Middle frontal gyrus (tissue), 1 donor: ENCODE results near the gene RHBDF2.

Experiments used
- DNase-seq: peaks from one replicate; pipeline ENCODE4 v3.0.0-alpha.2; 2015; ENCODE audit warnings: low spot score; ENCODE audit errors: extremely low spot score

Gene RHBDF2

DNA sequence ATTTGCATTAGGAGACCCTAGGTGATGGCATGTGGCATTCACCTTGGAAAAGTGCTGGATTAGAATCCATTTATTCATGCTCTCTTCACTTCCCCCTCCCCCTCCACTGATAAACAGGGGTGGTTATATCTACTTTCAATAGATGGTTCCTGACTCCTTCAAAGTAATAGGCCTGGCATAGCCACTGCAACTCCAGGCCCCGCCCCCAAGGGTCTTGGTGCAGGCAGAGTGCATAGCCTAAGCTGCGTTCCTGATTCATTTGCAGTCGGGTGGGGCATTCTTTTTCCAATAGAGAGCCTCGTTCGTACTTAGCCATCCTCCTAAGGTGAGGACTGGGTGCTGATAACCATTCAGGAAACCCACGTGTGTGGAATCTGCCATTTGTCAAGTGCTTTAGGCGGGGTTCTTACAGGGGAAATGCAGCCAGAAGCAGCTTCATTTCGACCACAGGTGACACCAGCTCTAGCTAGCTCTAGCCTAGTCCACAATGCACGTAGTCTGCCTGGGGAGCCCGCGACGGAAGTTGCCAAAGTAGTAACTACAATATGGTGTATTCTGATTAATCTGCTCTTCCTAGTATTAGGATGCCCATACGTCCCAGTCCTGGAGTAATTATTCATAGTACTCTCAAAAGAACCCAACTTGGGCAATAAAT, 59.4 kb downstream of the RHBDF2 start:
- DNase-seq, result no peak

DNA sequence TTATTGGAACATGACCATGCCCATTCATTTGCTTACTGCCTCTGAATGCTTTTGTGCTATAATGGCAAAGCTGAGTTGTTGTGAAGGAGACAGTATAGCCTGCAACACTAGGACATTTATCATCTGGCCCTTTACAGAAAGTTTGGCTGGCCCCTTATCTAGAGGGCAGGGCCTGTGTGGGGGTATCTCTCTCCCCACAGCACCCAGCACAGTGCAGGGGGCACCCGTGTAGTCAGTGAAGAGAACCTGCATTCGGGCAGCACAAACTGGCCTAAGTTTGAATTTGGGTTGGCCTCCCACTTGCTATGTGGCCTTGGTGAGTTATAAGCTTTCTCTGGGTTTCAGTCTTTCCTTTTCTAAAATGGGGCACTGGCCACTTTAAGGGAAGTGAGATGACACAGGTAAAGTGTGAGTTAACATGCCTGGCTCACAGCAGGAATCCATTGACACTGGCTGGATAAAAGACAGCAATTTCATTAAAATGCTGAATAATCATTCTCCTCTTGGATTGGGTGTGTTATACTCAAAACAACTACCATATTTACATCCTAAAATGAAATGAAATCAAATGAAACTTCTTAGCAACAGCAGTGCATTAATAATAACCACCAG, 60.4 kb downstream of the RHBDF2 start:
- DNase-seq, result no peak

GRCh38 chr17:76439314-76439928, 61.8 kb downstream of the RHBDF2 start:
- no peak for DNase-seq

GRCh38 chr17:76438906-76439305, 62.3 kb downstream of the RHBDF2 start:
- DNase-seq, result no peak

DNA sequence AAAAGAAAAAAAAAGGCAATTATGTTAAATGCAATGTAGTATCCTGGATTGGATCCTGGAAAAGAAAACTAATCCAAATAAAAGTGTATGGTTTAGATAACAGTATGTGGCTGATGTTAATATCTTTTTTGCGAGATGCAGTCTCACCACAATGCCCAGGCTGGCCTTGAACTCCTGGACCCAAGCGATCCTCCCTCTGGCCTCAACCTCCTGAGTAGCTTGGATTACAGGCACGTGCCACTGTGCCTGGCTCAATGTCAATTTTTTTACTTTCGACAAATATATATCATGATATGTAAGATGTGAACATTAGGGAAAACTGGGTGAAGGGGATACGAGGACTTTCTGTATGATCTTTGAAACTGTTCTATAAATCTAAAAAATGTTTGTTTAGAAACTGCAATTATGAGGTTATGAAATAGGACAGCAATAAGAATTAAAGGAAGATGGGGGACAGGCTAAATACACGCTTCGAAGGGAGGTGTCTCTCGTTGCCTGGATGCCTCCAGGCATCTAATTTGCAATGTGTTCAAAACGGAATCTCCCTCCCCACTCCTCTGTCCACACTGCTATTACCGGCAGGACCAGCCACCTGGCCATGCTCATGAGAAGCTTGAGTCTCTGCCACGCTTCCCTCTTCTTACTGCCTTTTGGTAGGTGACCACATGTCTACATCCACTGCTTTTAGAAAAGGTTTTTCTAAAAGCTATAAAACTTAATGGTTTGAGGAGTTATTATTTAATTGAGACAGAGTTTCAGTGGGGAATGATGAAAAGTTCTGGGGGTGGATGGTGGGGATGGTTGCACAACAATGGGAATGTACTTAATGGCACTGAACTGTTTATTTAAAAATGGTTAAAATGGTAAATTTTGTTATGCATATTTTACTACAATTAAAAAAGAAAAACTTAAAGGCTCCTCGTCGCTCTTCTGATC, 63.5 kb downstream of the RHBDF2 start:
- DNase-seq, result no peak

DNA sequence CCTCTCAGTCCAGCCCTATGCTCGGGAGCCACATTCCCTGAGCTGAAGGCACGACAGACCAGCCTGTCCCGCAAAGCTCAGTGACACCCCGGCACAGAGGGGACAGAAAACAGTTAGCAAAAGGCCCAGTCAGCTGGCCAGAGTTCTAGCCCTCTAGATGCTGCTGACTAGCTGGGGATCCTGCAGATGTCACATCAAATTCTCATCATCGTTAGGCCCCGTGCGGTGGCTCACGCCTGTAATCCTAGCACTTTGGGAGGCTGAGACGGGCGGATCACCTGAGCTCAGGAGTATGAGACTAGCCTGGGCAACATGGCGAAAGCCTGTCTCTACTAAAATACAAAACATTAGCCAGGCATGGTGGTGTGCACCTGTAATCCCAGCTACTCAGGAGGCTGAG, 65.5 kb downstream of the RHBDF2 start:
- no peak for DNase-seq

GRCh38 chr17:76434870-76435269, 66.4 kb downstream of the RHBDF2 start:
- no peak for DNase-seq

GRCh38 chr17:76433693-76434092, 67.5 kb downstream of the RHBDF2 start:
- DNase-seq, result no peak

DNA sequence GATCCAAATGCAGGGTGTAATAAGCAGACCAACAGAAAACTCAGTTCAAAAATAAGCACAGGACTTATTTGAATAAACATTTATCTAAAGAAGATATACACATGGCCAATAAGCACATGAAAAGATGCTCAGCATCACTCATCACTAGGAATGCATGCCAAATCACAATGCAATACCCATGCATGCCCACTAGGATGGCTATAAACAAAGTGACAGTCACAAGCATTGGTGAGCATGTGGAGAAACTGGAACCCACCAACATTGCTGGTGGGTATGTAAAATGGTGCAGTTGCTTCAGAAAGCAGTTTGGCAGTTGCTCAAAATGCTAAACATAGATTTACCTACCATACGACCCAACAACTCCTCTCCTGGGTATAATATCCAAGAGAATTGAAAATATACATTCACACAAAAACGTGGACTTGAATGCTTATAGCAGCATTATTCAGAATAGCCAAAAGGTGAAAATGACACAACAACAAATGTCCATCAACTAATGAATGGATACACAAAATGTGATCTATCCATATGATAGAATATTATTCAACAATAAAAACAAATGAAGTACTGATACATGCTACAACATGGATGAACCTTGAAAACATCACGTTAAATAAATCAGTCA, 68.4 kb downstream of the RHBDF2 start:
- DNase-seq, result no peak

GRCh38 chr17:76432004-76432403, 69.2 kb downstream of the RHBDF2 start:
- no peak for DNase-seq

DNA sequence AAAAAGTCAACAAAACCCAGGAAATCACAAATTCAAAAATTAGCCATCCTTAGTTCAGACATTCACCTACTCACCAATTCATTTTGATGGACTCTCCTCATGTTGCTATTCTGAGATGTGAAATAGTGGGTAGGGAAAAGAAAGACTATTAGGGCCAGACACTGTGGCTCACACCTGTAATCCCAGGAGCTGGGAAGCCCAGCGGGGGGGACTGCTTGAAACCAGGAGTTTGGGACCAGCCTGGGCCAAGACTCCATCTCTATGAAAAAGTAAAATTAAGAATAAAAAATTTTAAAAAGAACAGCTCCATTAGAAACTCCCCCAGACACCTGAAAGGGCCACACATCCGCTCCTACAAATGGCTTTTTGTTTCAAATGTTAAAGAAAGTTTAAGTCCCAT, 69.7 kb downstream of the RHBDF2 start:
- no peak for DNase-seq

DNA sequence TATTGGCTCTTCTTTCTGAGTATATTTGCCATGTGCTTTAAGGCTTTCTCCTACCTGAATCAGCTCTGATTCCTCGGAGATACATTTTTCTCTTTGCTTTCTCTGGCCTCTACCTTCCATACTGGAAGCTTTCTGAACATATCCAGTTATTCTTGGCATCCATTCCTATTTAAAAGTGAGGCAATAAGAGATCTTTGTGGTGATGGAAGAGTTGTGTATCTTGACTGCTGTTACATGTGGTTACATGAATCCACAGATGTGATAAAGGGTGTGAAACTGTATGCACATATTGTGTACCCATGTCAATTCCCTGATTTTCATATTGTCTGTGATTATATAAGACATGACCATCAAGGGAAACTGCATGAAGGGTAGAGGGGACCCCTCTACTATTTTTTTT, 72.7 kb downstream of the RHBDF2 start:
- no peak for DNase-seq

- no peak for DNase-seq
Measured at GRCh38 chr17:76427501-76428231, 73.6 kb downstream of the RHBDF2 start.

DNA sequence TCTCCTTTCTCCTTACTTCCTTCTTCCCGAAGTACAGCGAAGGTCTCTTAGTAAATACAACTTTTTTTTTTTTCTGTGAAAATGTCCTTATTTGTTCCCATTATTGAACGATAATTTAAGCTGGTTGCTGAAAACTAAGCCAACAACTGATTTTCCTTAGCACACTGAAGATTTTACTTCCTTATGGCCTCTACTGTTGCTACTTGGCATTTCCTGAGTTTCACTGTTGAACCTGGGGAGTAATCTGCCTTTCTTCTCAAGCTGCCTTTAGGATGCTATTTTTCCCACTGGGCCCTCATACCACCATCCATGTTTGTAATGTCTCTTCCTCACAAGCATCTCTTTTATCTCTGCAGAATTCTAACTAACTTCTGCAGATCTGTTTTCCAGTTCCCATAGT, 74.4 kb downstream of the RHBDF2 start:
- DNase-seq, result no peak

DNA sequence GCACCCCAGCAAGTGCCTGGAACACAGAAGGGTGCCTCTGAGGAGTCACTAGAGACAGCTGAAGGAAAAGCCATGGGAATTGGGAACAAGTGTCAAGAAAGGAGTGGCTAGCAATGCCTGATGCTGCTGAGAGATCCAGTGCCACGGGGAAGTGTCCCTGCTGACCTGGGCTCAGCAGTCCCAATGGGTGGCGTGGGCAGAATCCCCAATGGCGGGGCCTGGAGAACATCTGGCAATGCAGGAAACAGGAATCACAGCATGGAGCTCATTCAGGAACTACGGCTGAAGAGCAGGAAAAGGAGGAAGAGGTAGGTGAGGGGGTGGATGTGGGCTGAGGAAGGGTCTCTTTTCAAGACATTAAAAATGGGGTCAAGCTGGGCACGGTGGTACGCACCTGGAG, 78.4 kb downstream of the RHBDF2 start:
- DNase-seq, result no peak

GRCh38 chr17:76422406-76422805, 78.8 kb downstream of the RHBDF2 start:
- no peak for DNase-seq

DNA sequence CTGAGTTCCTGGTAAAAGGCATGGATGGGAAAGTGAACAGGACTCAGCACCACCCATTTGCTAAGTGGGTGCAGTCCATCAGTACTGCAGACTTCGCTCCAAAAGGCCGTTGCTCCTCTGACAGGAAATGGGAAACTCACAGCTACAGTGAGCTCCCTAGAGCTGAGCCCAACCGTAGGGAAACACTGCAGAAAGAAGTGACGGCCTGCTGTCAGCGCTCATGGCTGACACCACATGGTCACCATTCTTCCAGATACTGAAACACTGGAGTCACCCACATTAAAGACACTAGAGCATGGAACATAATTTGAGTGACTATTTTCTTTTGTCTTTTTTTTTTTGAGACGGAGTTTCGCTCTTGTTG, 80.2 kb downstream of the RHBDF2 start:
- no peak for DNase-seq
